ENCODE measurements around the gene ATL3.
"Not testable (repeated sequence)": the region's sequence is repeated elsewhere in the genome, so short reads cannot be mapped to it uniquely, and the experiment has no call there.

Gene ATL3

GRCh38 chr11:63671322-63672155 lies at the start of gene ATL3:
TSS of gene ATL3 (minus strand) at chr11:63671376. CDS start at chr11:63671335, 41 bp downstream.
- DNase-seq (ENCODE audit: low read depth), result peak; percentile 88

GRCh38 chr11:63720611-63721010 lies 49.4 kb upstream of the ATL3 start:
- no peak for DNase-seq (ENCODE audit: low read depth)

GRCh38 chr11:63719987-63720386 lies 48.8 kb upstream of the ATL3 start:
- peak; percentile 26 for DNase-seq (ENCODE audit: low read depth)

GRCh38 chr11:63719001-63719400 lies 47.8 kb upstream of the ATL3 start:
- DNase-seq (ENCODE audit: low read depth), result no peak

- no peak for DNase-seq (ENCODE audit: low read depth)
Measured at GRCh38 chr11:63716046-63716445, 44.9 kb upstream of the ATL3 start.

- no peak for DNase-seq (ENCODE audit: low read depth)
Measured at GRCh38 chr11:63713766-63714165, 42.6 kb upstream of the ATL3 start.

GRCh38 chr11:63711838-63712237 lies 40.7 kb upstream of the ATL3 start:
- DNase-seq (ENCODE audit: low read depth), result no peak

- DNase-seq (ENCODE audit: low read depth), result peak; percentile 66
Measured at GRCh38 chr11:63710476-63711217, 39.5 kb upstream of the ATL3 start.

- DNase-seq (ENCODE audit: low read depth), result no peak
Measured at GRCh38 chr11:63709336-63709884, 38.2 kb upstream of the ATL3 start.

- no peak for DNase-seq (ENCODE audit: low read depth)
Measured at GRCh38 chr11:63708764-63709163, 37.6 kb upstream of the ATL3 start.

GRCh38 chr11:63705526-63705925 lies 34.4 kb upstream of the ATL3 start:
- no peak for DNase-seq (ENCODE audit: low read depth)

- DNase-seq (ENCODE audit: low read depth), result no peak
Measured at GRCh38 chr11:63699896-63700295, 28.7 kb upstream of the ATL3 start.

- DNase-seq (ENCODE audit: low read depth), result no peak
Measured at GRCh38 chr11:63698976-63699733, 28.0 kb upstream of the ATL3 start.

GRCh38 chr11:63694596-63694995 lies 23.4 kb upstream of the ATL3 start:
- DNase-seq (ENCODE audit: low read depth), result no peak

GRCh38 chr11:63687845-63688244 lies 16.7 kb upstream of the ATL3 start:
- DNase-seq (ENCODE audit: low read depth), result no peak

- no peak for DNase-seq (ENCODE audit: low read depth)
Measured at GRCh38 chr11:63686926-63687325, 15.8 kb upstream of the ATL3 start.

- not testable (repeated sequence) for DNase-seq (ENCODE audit: low read depth)
Measured at GRCh38 chr11:63685158-63685721, 14.1 kb upstream of the ATL3 start.

- DNase-seq (ENCODE audit: low read depth), result peak; percentile 39
Measured at GRCh38 chr11:63683133-63683991, 12.2 kb upstream of the ATL3 start.

- no peak for DNase-seq (ENCODE audit: low read depth)
Measured at GRCh38 chr11:63682066-63683021, 11.2 kb upstream of the ATL3 start.
